SW 1271 (cell line): Measurements from ENCODE around the gene SIGLEC8.
"Not testable (repeated sequence)": the region's sequence is repeated elsewhere in the genome, so short reads cannot be mapped to it uniquely, and the experiment has no call there.

Experiments
- DNase-seq, 2 experiments: peaks; one replicate each; lab custom pipeline; 2025; lab: John Stamatoyannopoulos, UW

The SIGLEC8 gene

GRCh38 chr19:51473009-51473707, 14.9 kb upstream of the SIGLEC8 start:
- peak in 1 of 2 experiments; percentile 24 for DNase-seq

GRCh38 chr19:51472607-51473006, 14.4 kb upstream of the SIGLEC8 start:
- DNase-seq: no peak

GRCh38 chr19:51471527-51471926, 13.3 kb upstream of the SIGLEC8 start:
- DNase-seq: no peak

- DNase-seq: no peak
Measured at GRCh38 chr19:51470966-51471365, 12.7 kb upstream of the SIGLEC8 start.

- no peak for DNase-seq
Measured at GRCh38 chr19:51469629-51470028, 11.4 kb upstream of the SIGLEC8 start.

GRCh38 chr19:51469162-51469561, 10.9 kb upstream of the SIGLEC8 start:
- DNase-seq: no peak

DNA sequence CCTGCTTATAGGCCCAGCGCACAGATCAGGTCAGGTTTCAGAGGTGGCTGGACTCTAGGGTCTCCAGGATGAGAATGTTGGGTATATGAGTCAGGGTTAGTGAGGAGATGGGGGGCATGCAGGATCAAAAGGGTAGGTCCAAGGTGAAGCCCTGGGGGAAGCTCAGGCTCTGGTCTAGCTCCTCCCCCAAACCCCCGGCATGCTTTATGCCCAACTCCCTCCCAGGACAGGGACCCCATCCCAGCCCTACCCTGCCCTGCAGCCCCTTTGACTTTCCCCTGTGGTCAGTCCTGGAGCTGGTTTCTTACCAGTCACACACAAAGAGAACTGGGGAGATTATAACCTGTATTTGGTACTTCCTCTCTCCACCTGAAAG, 10.3 kb upstream of the SIGLEC8 start:
- no peak for DNase-seq

DNA sequence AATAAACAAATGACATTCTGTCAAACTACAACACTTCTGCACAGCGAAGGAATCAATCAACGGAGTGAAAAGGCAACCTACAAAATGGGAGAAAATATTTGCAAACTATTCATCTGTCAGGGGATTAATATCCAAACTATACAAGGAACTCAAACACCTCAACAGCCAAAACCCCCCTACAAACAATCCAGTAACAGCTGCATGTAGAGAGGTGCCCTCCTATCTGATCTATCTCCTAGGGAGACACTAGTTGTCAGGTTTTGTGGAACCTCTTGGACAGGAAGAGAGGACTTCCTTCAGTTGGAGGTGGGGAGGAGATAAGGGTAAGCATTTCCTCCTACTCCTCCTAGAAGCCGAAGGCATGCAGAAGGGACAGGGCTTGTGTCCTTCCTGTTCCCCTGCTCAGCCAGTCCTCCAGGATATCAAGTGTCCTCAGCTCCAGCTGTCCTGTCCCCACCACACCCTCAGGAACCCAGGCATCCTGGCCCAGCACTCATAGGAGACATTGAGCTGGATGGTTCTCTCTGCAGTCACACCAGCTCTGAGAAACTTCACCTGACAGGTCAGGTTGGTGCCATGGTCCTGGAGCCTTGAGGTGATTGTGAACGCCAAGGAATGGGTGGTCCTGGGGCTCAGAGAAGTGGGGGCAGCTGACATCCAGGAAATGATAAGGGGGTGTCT, 9.8 kb upstream of the SIGLEC8 start:
- no peak for DNase-seq

DNA sequence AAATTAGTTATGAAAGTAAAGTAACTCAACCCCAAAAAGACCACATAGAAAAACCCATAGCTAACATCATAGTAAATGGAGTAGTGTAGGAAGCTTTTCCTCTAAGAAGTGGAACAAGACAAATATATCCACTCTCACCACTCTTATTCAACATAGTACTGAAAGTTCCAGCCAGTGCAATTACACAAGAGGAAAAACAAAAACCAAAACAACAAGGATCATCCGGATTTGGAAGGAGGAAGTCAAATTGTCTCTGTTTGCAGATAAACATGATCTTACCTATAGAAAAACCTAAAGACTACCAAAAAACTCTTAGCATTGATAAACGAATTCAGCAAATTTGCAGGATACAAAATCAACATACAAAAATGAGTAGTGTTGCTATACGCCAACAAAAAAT, 8.5 kb upstream of the SIGLEC8 start:
- DNase-seq: no peak

DNA sequence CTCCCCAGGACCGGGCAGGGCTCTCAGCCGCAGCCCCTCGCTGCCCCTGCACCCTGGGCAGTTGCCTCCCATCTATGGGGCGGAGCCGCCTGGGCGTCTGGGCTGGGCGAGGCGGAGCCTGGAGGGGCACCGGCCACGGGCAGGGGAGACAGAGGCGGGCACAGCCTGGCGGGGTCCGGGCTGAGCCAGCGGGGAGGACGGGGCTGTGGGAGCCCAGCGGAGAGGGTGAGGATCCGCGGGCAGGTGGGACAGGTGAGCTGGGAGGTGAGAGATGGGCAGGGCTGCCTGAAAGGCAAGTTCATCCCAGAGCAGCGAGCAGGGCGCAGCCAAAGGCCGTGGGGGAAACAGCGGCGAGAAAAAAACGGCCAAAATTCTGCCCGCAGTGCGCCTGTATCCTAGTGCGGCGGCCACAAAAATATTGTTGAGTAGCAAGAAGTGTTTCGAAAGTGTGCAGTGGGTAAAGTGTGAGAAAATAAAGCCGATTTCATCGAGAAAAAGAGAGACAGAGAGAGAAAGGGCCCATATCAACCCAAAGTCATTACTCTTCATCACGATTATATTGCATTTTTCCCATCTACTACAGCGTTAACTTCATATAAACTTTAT, 5.8 kb upstream of the SIGLEC8 start:
- not testable (repeated sequence) for DNase-seq

GRCh38 chr19:51462681-51463080, 4.4 kb upstream of the SIGLEC8 start:
- no peak for DNase-seq

- DNase-seq: no peak
Measured at GRCh38 chr19:51462276-51462675, 4.0 kb upstream of the SIGLEC8 start.

DNA sequence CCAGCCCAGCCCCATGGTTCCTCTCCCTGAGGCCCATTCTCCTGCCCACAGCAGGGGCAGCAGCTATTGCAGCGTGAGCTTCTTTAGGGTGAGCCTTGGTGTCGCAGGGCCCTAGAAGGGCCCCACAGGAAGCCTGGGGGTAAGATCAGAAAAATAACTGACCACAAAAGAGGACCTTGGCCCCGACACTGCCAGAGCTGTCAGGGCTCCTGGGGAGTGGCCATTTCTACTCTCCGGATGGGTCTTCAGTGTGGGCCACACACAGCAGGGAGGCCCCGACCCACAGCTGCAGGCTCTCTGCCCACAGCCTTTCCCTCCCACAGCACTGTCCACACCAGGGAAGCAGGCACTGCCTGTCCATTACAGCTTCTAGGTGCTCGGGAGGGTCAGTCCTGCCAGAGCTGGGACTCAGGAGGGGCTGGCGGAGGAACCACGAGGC, 3.5 kb upstream of the SIGLEC8 start:
- no peak for DNase-seq

DNA sequence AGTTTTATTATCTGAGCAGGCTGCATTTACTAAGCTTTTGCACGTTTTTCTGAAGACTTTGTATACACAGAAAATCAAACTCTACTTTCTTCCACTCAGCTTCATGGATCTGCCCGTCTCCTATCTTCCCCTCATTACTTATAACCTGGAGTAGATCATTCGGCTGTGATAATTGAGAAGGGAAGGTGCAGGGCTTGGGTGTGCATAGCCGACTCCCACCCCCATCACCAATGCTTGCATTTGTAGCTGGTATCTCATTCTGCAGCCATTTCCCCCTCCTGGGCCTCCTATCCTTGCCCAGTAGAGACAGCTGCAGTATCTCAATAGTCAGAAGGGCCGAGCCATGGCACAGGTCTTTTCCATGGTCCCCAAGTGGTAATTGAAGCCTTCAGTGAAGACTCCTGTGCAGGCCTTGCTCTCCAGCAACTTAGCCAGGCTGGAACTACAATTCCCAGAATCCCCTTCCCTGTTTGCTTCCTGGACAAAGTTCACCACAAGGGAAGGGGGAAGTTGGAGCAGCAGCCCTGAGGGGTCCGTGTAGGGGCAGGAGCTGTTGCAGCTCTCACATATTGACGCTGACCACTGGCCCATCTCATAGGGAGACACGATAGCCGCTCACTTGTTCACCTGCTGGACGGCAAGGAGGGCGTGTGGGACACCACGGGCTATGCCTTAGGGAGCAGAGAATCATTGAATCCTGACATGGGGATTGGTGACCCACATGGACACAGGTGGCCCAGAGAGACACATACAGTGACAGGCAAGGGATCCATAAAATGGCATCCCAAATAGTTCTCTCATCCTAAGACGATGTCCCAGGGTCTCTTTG, 2.1 kb upstream of the SIGLEC8 start:
- no peak for DNase-seq

- no peak for DNase-seq
Measured at GRCh38 chr19:51458899-51459505, 748 bp upstream of the SIGLEC8 start.

GRCh38 chr19:51457351-51458013, 772 bp downstream of the SIGLEC8 start:
- no peak for DNase-seq

DNA sequence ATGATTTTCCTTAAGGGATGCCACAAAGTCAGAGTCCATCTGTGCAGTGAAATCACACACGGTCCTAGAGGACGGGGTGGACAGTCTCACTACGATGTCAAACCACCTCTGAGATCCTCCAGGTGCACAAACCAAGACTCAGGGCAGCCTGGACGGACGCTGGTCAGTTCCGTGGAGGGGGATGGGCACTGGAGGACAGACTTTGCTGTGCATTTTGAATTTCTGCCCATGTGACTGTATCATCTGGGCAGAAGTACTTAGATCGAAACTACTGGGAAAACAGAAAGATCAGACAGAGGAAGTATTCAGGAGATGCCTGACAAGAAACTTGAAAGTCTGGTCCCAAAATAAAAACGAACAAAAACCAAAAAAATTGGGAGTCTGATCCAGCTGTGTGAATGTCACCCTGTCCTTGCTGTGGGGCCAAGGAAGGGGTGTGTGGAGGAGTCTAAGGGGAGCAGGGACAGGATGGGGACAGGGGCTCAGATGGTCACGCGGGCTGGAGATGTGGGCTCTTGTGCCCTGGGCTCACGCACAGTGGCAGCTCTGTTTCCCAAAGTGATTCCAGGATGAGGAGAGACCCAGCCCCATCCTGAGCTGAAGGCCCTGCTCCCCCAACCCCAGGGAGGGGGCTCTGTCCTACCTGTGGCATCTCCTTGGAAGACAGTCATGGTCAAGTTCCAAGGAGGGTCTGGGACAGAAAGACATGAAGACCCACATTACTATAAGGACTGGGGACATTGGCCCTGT, 1.5 kb downstream of the SIGLEC8 start:
- no peak for DNase-seq

DNA sequence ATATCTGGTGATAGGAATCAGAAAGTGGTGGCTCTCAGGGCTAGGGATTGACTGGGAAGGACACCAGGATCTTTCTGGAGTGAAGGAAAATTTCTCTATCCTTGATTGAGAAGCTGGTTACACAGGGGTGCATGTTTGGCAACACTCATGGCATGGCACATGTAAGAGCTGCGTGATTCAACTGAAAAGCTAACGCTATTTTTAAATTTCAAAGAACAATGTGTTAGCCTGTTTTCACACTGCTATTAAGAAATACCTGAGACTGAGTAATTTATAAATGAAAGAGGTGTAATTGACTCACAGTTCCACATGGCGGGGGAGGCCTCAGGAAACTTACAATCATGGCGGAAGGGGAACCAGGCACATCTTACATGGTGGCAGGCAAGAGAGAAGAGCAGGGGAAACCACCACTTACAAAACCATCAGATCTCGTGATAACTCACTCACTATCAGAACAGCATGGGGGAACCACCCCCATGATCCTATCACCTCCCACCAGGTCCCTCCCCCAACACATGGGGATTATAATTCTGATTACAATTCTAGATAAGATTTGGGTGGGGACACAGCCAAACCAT, 7.4 kb downstream of the SIGLEC8 start:
- DNase-seq: no peak

- DNase-seq: no peak
Measured at GRCh38 chr19:51448411-51449016, 9.7 kb downstream of the SIGLEC8 start.

DNA sequence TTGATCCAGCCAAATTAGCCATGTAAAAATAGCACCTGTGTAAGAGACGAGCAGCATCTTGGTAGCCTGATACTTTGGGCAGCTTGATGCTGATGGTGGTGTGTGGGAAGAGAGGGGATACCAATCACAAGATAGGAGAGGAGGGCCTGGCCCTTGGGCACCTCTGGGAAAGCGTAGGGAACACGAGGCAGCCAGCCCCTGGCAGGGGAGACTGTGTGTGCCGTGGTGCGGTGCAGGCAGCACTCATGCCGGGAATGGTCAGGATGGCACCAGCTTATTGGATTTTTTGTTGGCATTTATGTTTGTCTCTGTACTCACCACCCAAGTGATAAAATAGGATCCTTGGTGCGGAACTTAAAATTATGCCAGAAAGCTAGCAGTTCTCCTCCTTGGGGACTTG, 10.2 kb downstream of the SIGLEC8 start:
- no peak for DNase-seq
